Transverse colon (tissue), 4 donors: Measurements from ENCODE around the gene MEGF11.

ENCODE experiments used
- CTCF ChIP-seq, 5 experiments: fragments of 200-600 bp in 3 of 5; fragments of 450-650 bp in 2 of 5; sonication (generic) in 3 of 5; IDR thresholded peaks; 1 replicate in 2 of 5; 2 replicates in 3 of 5; pipeline ENCODE4 v1.5.1; 2016 to 2017; ENCODE audit warnings: antibody characterized with exemption in 5 of 5, inconsistent platforms in 3 of 5, mild to moderate bottlenecking in 2 of 5, moderate library complexity in 1 of 5
- EP300 ChIP-seq: sonication (generic); formaldehyde crosslinking; IDR thresholded peaks from one replicate; pipeline ENCODE4 v1.6.1; 2017; ENCODE audit warnings: antibody characterized with exemption, low read depth
- POLR2A ChIP-seq: fragments of 450-650 bp; IDR thresholded peaks from one replicate; pipeline ENCODE4 v1.6.1; 2016; ENCODE audit warnings: antibody characterized with exemption, mild to moderate bottlenecking, moderate library complexity
- POLR2AphosphoS5 ChIP-seq, 3 donors: sonication (generic); formaldehyde crosslinking; IDR thresholded peaks; one replicate each; pipeline ENCODE4 v1.6.1; 2016; ENCODE audit warnings: antibody characterized with exemption in 3 of 3

- no peak for TF ChIP-seq CTCF (IDR thresholded peaks at IDR 0.05)
- no peak for TF ChIP-seq POLR2AphosphoS5 (IDR thresholded peaks at IDR 0.05)
- TF ChIP-seq EP300 = no peak
- TF ChIP-seq POLR2A = no peak
Observed at GRCh38 chr15:65916041-65916663, 337.4 kb downstream of the MEGF11 start.
